Measurements from ENCODE around the gene TIMM17A. TPM values are rescaled to one million over a fixed set of nuclear protein-coding genes. Genes with fewer than 3 reads are reported as not detected.
A peak's percentile ranks its signal among the peaks of the same experiment; 100 is the strongest.

The TIMM17A gene
- total and polyA plus RNA-seq, 2 of the 4 experiments (the other 2 are of a cell fraction): 80.4 to 87.3 TPM

GRCh38 chr1:201925981-201926645, 29.2 kb upstream of the TIMM17A start:
- dilution Hi-C loops (cut with HindIII; ENCODE audit: low sequenced_read_pairs, unreplicated experiment) (no loop called here), intact Hi-C loops (cut with micrococcal nuclease) (no loop called here), in situ Hi-C loops (cut with MboI; ENCODE audit: low sequenced_read_pairs) (no loop called here)
- Histone ChIP-seq H3K27me3 (ENCODE audit: control insufficient read depth, insufficient read depth, low read length) (no peaks in the 10 kb centered on the region), H3K23ac (ENCODE audit: low read depth, low read length) (no peak overlapping the region), H3K36me3 (ENCODE audit: control insufficient read depth, insufficient read depth, low read length) (peaks cover 27% of the 10 kb centered on the region), H4K20me1 (ENCODE audit: insufficient read depth, low read length) (no peaks in the 10 kb centered on the region), H4K8ac (ENCODE audit: low read depth in 2 of 2, low read length in 2 of 2) (peak overlapping the region in 1 of 2 experiments; percentile 6; a peak in 1 of 4 replicates), H2AK5ac (ENCODE audit: low read depth, low read length) (no peak overlapping the region), H3K9me3 (ENCODE audit: control insufficient read depth, insufficient read depth, low read length) (no peaks in the 10 kb centered on the region), H3K9ac (ENCODE audit: low read depth, low read length) (0 out of 2 replicates have a peak overlapping the region, but pooled peaks have one; percentile 1), H3K27ac (ENCODE audit: insufficient read depth, low read length) (peak overlapping the region; percentile 54; the same call in 1 of the 2 replicates), H3K4me2 (ENCODE audit: low read depth, low read length) (no peak overlapping the region), H2BK120ac (ENCODE audit: low read depth, low read length) (no peak overlapping the region), H3K4ac (ENCODE audit: low read depth, low read length) (0 out of 2 replicates have a peak overlapping the region, but pooled peaks have one; percentile 1), H2BK5ac (ENCODE audit: low read depth, low read length, poor library complexity, severe bottlenecking) (peak overlapping the region; percentile 1), H3K18ac (ENCODE audit: low read depth, low read length) (peak overlapping the region; percentile 55), H3K79me1 (ENCODE audit: low read depth in 1 of 2, low read length in 2 of 2) (peaks cover 33 to 61% of the 10 kb centered on the region in 2 experiments), H3K56ac (ENCODE audit: extremely low read depth, insufficient read depth, low read length) (no peak overlapping the region), H2BK15ac (ENCODE audit: low read depth, low read length) (no peak overlapping the region), H2BK20ac (ENCODE audit: low read depth, low read length) (no peak overlapping the region), H4K91ac (ENCODE audit: insufficient read depth, low read depth, low read length) (no peak overlapping the region), H2AFZ (replicated peaks; ENCODE audit: low read length, poor library complexity) (no peak overlapping the region), H3K9me1 (ENCODE audit: insufficient read depth, low read length) (peaks cover 11% of the 10 kb centered on the region; the same call in 1 of the 2 replicates), H3K14ac (replicated peaks; ENCODE audit: low read depth, low read length) (no peak overlapping the region), H3K4me3 (ENCODE audit: insufficient read depth, low read depth, low read length) (no peak overlapping the region), H4K5ac (ENCODE audit: low read depth, low read length) (peak overlapping the region; percentile 37; the same call in 1 of the 2 replicates), H2AK9ac (replicated peaks; ENCODE audit: low read depth, low read length, poor library complexity) (no peak overlapping the region), H3K4me1 (ENCODE audit: control insufficient read depth, insufficient read depth, low read length) (peaks cover 8% of the 10 kb centered on the region)
- 50% methylated on average over 1 of the region's 5 CpGs; no CpG with 5 or more reads in 1 of the 2 experiments for WGBS, 2 experiments (ENCODE audit: extremely low coverage in 2 of 2, insufficient read length in 1 of 2)
- DNase-seq (peak; percentile 48), ATAC-seq (ENCODE audit: low read depth) (peak; percentile 63)
- CTCF ChIA-PET: no interaction called here
- BruUV-seq (replicated peaks): no TSS peak
- POLR2A ChIA-PET (ENCODE audit: unreplicated experiment): no interaction called here
- TF ChIP-seq ELK1 (IDR thresholded peaks at IDR 0.05; ENCODE audit: borderline replicate concordance, low read depth, low read length) (no peak), BHLHE40 (IDR thresholded peaks at IDR 0.05; ENCODE audit: low read depth, low read length) (no peak), MAZ (IDR thresholded peaks at IDR 0.05; ENCODE audit: borderline replicate concordance, low read depth, low read length) (no peak)

Measured in IMR-90 (cell line).